IMR-90 (cell line): Measurements from ENCODE around the gene KLC1. TPM values are rescaled to one million over a fixed set of nuclear protein-coding genes. Genes with fewer than 3 reads are reported as not detected.

Source experiments
- ATAC-seq: fragments of 200-7000 bp; cut with Tn5 transposase; 2 replicates; pipeline ENCODE4 v1.9.1; 2020; ENCODE audit warnings: low read depth, mild to moderate bottlenecking, moderate library complexity
- BruUV-seq: library from RNA; stranded (reverse); fragments of 400-500 nt; replicated peaks from 2 replicates; lab custom pipeline; 2021; lab: Mats Ljungman, UMichigan
- CTCF ChIA-PET: fragments of 300-600 bp; formaldehyde crosslinking; extraction: SDS; loops from one replicate; lab custom pipeline; 2021; ENCODE audit warnings: antibody characterized with exemption; lab: Yijun Ruan, JAX
- POLR2A ChIA-PET: fragments of 300-600 bp; sonication (Branson Sonifier 250); formaldehyde crosslinking; loops from one replicate; lab custom pipeline; 2022; ENCODE audit warnings: antibody characterized with exemption; ENCODE audit not compliant: unreplicated experiment; lab: Charles Lee
- DNase-seq: peaks from one replicate; pipeline ENCODE4 v3.0.0; 2013
- H2AFZ ChIP-seq: replicated peaks from 2 replicates; pipeline ENCODE3; 2013; ENCODE audit warnings: low read length, mild to moderate bottlenecking; ENCODE audit not compliant: poor library complexity
- H2AK5ac ChIP-seq: 2 replicates; pipeline ENCODE4 v1.6.1; 2013; ENCODE audit warnings: low read depth, low read length, inconsistent platforms
- H2AK9ac ChIP-seq: replicated peaks from 2 replicates; pipeline ENCODE3; 2013; ENCODE audit warnings: mild to moderate bottlenecking, low read depth, low read length, moderate library complexity; ENCODE audit not compliant: poor library complexity
- H2BK120ac ChIP-seq: 2 replicates; pipeline ENCODE4 v1.6.1; 2013; ENCODE audit warnings: low read depth, low read length, inconsistent platforms
- H2BK15ac ChIP-seq: 3 replicates; pipeline ENCODE4 v1.6.1; 2013; ENCODE audit warnings: low read depth, low read length, inconsistent platforms
- H2BK20ac ChIP-seq: 2 replicates; pipeline ENCODE4 v1.6.1; 2013; ENCODE audit warnings: low read depth, mild to moderate bottlenecking, inconsistent platforms, low read length, moderate library complexity
- H2BK5ac ChIP-seq: 2 replicates; pipeline ENCODE4 v1.6.1; 2013; ENCODE audit warnings: mild to moderate bottlenecking, low read depth, low read length, inconsistent platforms; ENCODE audit not compliant: poor library complexity, severe bottlenecking
- H3K14ac ChIP-seq: replicated peaks from 2 replicates; pipeline ENCODE4 v1.6.1; 2013; ENCODE audit warnings: low read depth, low read length, inconsistent platforms
- H3K18ac ChIP-seq: 2 replicates; pipeline ENCODE4 v1.6.1; 2013; ENCODE audit warnings: low read depth, low read length, control low read depth
- H3K23ac ChIP-seq: 2 replicates; pipeline ENCODE4 v1.6.1; 2013; ENCODE audit warnings: low read depth, low read length, inconsistent platforms
- H3K27ac ChIP-seq: 2 replicates; pipeline ENCODE4 v1.5.1; 2013; ENCODE audit warnings: mild to moderate bottlenecking, control low read depth, low read length; ENCODE audit not compliant: insufficient read depth
- H3K27me3 ChIP-seq: 2 replicates; pipeline ENCODE4 v1.6.1; 2013; ENCODE audit warnings: low read length; ENCODE audit not compliant: control insufficient read depth, insufficient read depth
- H3K36me3 ChIP-seq: 2 replicates; pipeline ENCODE4 v1.6.1; 2013; ENCODE audit warnings: low read length, mixed read lengths; ENCODE audit not compliant: control insufficient read depth, insufficient read depth
- H3K4ac ChIP-seq: 2 replicates; pipeline ENCODE4 v1.6.1; 2013; ENCODE audit warnings: low read depth, low read length, inconsistent platforms
- H3K4me1 ChIP-seq: 2 replicates; pipeline ENCODE4 v1.6.1; 2013; ENCODE audit warnings: low read length, mixed read lengths; ENCODE audit not compliant: control insufficient read depth, insufficient read depth
- H3K4me2 ChIP-seq: 2 replicates; pipeline ENCODE4 v1.6.1; 2013; ENCODE audit warnings: low read depth, mild to moderate bottlenecking, control low read depth, low read length, moderate library complexity
- H3K4me3 ChIP-seq: 2 replicates; pipeline ENCODE4 v1.5.1; 2013; ENCODE audit warnings: low read depth, mild to moderate bottlenecking, control low read depth, low read length, moderate library complexity; ENCODE audit not compliant: insufficient read depth
- H3K56ac ChIP-seq: 2 replicates; pipeline ENCODE4 v1.6.1; 2013; ENCODE audit warnings: low read length, inconsistent platforms; ENCODE audit not compliant: insufficient read depth; ENCODE audit errors: extremely low read depth
- H3K79me1 ChIP-seq, 2 experiments: 2 replicates each; pipeline ENCODE4 v1.6.1; 2013; ENCODE audit warnings: low read length in 2 of 2, inconsistent platforms in 1 of 2, low read depth in 1 of 2
- H3K9ac ChIP-seq: 2 replicates; pipeline ENCODE4 v1.6.1; 2013; ENCODE audit warnings: low read depth, low read length, control low read depth
- H3K9me1 ChIP-seq: 2 replicates; pipeline ENCODE4 v1.6.1; 2013; ENCODE audit warnings: low read length, inconsistent platforms; ENCODE audit not compliant: insufficient read depth
- H3K9me3 ChIP-seq: 2 replicates; pipeline ENCODE4 v1.6.1; 2013; ENCODE audit warnings: low read length; ENCODE audit not compliant: control insufficient read depth, insufficient read depth
- H4K20me1 ChIP-seq: 2 replicates; pipeline ENCODE4 v1.6.1; 2013; ENCODE audit warnings: low read length, inconsistent platforms; ENCODE audit not compliant: insufficient read depth
- H4K5ac ChIP-seq: 2 replicates; pipeline ENCODE4 v1.6.1; 2013; ENCODE audit warnings: mild to moderate bottlenecking, low read depth, low read length, control low read depth
- H4K8ac ChIP-seq, 2 experiments: 2 replicates each; pipeline ENCODE4 v1.6.1; 2013; ENCODE audit warnings: low read depth in 2 of 2, low read length in 2 of 2, control low read depth in 1 of 2, inconsistent platforms in 1 of 2
- H4K91ac ChIP-seq: 2 replicates; pipeline ENCODE4 v1.6.1; 2013; ENCODE audit warnings: low read depth, low read length, inconsistent platforms; ENCODE audit not compliant: insufficient read depth
- BHLHE40 ChIP-seq: fragments of 150-350 bp; IDR thresholded peaks from 2 replicates; pipeline ENCODE4 v1.6.1; 2016; ENCODE audit warnings: mild to moderate bottlenecking, low read depth, low read length
- CEBPB ChIP-seq: IDR thresholded peaks from 2 replicates; pipeline ENCODE4 v1.6.1; 2012; ENCODE audit warnings: low read depth, low read length, improper control_type of control experiment
- CHD1 ChIP-seq: IDR thresholded peaks from 2 replicates; pipeline ENCODE4 v1.6.1; 2012; ENCODE audit warnings: low read depth, low read length, improper control_type of control experiment
- FOS ChIP-seq: fragments of 150-350 bp; IDR thresholded peaks from 2 replicates; pipeline ENCODE4 v1.6.1; 2016; ENCODE audit warnings: low read depth, low read length
- MAFK ChIP-seq: IDR thresholded peaks from 2 replicates; pipeline ENCODE4 v1.6.1; 2012; ENCODE audit warnings: low read depth, low read length, improper control_type of control experiment
- MAZ ChIP-seq: IDR thresholded peaks from 2 replicates; pipeline ENCODE4 v1.6.1; 2012; ENCODE audit warnings: low read depth, mild to moderate bottlenecking, low read length, improper control_type of control experiment, moderate library complexity, borderline replicate concordance
- MXI1 ChIP-seq: IDR thresholded peaks from 2 replicates; pipeline ENCODE4 v1.6.1; 2012; ENCODE audit warnings: low read depth, mild to moderate bottlenecking, low read length, moderate library complexity, borderline replicate concordance
- NFE2L2 ChIP-seq: fragments of 150-350 bp; IDR thresholded peaks from 2 replicates; pipeline ENCODE4 v1.6.1; 2016; ENCODE audit warnings: low read depth, mild to moderate bottlenecking, low read length
- POLR2A ChIP-seq: IDR thresholded peaks from 2 replicates; pipeline ENCODE4 v1.6.1; 2012; ENCODE audit warnings: mild to moderate bottlenecking, low read depth, low read length
- RAD21 ChIP-seq: IDR thresholded peaks from 2 replicates; pipeline ENCODE4 v1.6.1; 2012; ENCODE audit warnings: low read length, improper control_type of control experiment
- RCOR1 ChIP-seq: IDR thresholded peaks from 2 replicates; pipeline ENCODE4 v1.6.1; 2012; ENCODE audit warnings: mild to moderate bottlenecking, low read length, improper control_type of control experiment; ENCODE audit not compliant: insufficient replicate concordance
- RFX5 ChIP-seq: IDR thresholded peaks from 2 replicates; pipeline ENCODE4 v1.8.0; 2012; ENCODE audit warnings: low read depth, mild to moderate bottlenecking, low read length, moderate library complexity
- SMC3 ChIP-seq: fragments of 150-350 bp; IDR thresholded peaks from 2 replicates; pipeline ENCODE4 v1.6.1; 2016; ENCODE audit warnings: low read depth, mild to moderate bottlenecking, antibody characterized with exemption, low read length, moderate library complexity
- WGBS, 2 experiments: methylation state at CpG; one replicate each; pipeline versions ENCODE4 v1.1.5 to v1.1.7; 2013; ENCODE audit warnings: missing lambda C conversion rate in 2 of 2; ENCODE audit not compliant: insufficient read length in 1 of 2; ENCODE audit errors: extremely low coverage in 2 of 2; 5-methylcytosine and 5-hydroxymethylcytosine counted together
- dilution Hi-C: fragments of 300-500 bp; cut with HindIII; formaldehyde crosslinking; loops from one replicate; pipeline ENCODE4 v1.14.3; 2018; ENCODE audit warnings: low sequenced_read_pairs; ENCODE audit not compliant: unreplicated experiment
- in situ Hi-C: fragments of 300-500 bp; cut with MboI; formaldehyde crosslinking; loops from 3 replicates; pipeline ENCODE4 v1.14.3; 2019; ENCODE audit warnings: low sequenced_read_pairs, inconsistent platforms, mixed read lengths
- intact Hi-C: fragments of 100-400 bp; cut with micrococcal nuclease; formaldehyde crosslinking; loops from 2 replicates; pipeline ENCODE4 v1.10.0; 2022
- polyA plus RNA-seq, 3 experiments: library from polyadenylated mRNA; depleted of rRNA; stranded (reverse); fragments of >200 nt; gene quantifications; 2 replicates each; pipeline ENCODE4 v1.2.3, GENCODE V29; 2012; ENCODE audit warnings: low replicate concordance in 1 of 3
- total RNA-seq: library from RNA; depleted of rRNA; stranded (reverse); fragments of >200 nt; gene quantifications from 2 replicates; pipeline ENCODE4 v1.2.3, GENCODE V29; 2012
- TF ChIP-seq, protein P1 (sequence below): fragments of 150-350 bp; IDR thresholded peaks from 2 replicates; pipeline ENCODE4 v1.6.1; 2017; ENCODE audit warnings: mild to moderate bottlenecking, antibody characterized with exemption, low read length, low read depth
- TF ChIP-seq, protein P2 (sequence below): conservative IDR thresholded peaks from 2 replicates; pipeline ENCODE4 v1.5.1; 2012; ENCODE audit warnings: mild to moderate bottlenecking, low read depth, low read length, improper control_type of control experiment

The KLC1 gene
- total and polyA plus RNA-seq, 2 of the 4 experiments (the other 2 are of a cell fraction) = 101 to 157 TPM

DNA sequence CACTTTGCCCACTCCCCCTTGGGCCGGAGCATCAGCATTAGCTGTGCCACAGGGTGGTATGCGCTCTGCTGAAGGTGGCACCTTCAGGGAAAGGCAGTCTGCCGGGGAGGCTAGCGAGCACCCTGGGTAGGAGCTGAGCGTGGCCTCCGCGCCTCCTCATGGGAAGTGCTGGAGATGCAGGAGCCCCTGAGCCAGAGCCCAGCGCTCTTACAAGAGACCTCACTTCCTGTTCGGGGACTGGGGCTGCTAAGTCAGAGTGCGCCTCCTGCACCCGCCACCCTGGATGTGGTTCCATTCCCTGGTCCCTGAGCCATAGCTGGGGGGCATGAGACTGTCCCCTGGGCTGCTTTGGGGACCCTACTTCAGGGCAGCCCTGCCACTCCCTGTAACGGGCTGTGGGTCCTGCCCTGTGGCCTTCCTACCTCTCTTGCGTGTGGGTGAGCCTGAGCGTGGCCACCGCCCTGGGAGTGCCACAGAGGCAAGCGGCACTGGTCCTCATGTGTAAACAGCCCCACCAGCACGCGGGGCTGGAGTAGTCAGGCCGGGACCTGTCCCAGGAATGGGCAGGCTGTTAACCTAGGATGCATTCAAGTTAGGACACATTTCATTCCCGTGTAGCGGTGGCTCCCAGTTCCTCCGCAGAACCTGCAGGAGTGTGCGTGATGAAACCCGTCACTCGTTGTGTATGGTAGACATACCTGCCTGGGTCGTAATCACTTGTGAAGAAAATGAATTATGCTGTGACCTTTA, 46.9 kb upstream of the KLC1 start:
- no peak overlapping the region for H2BK20ac ChIP-seq
- no peak overlapping the region for H3K4me2 ChIP-seq
- no peak overlapping the region for H2BK15ac ChIP-seq
- ATAC-seq (no peak), DNase-seq (no peak)
- H2AK5ac ChIP-seq = no peak overlapping the region
- H2BK120ac ChIP-seq = no peak overlapping the region
- H4K8ac ChIP-seq = no peak overlapping the region
- peaks cover 9% of the 10 kb centered on the region for H3K4me1 ChIP-seq
- H3K27me3 ChIP-seq = no peaks in the 10 kb centered on the region
- no peak overlapping the region for H2AK9ac ChIP-seq
- no peak overlapping the region for H3K27ac ChIP-seq
- no peak overlapping the region for H3K4ac ChIP-seq
- H3K9ac ChIP-seq = no peak overlapping the region
- no TSS peak for BruUV-seq
- H3K4me3 ChIP-seq = no peak overlapping the region
- H3K9me1 ChIP-seq = peaks cover 13% of the 10 kb centered on the region; the same call in 1 of the 2 replicates
- H2BK5ac ChIP-seq = no peak overlapping the region
- no peak overlapping the region for H3K18ac ChIP-seq
- ChIA-PET POLR2A (interaction anchor here (0.6 kb wide), 1 partner anchor 130 kb away, joined by 3 read pairs; no protein-coding TSS in a partner anchor), CTCF (no interaction called here)
- 98% methylated on average over 6 of the region's 26 CpGs; no CpG with 5 or more reads in 1 of the 2 experiments for WGBS, 2 experiments
- H4K20me1 ChIP-seq = peaks cover 16% of the 10 kb centered on the region
- H3K36me3 ChIP-seq = peaks cover 24% of the 10 kb centered on the region
- H2AFZ ChIP-seq = no peak overlapping the region
- H3K23ac ChIP-seq = no peak overlapping the region
- in situ Hi-C loops (no loop called here), dilution Hi-C loops (no loop called here), intact Hi-C loops (no loop called here)
- no peak overlapping the region for H3K56ac ChIP-seq
- no peak overlapping the region for H3K14ac ChIP-seq
- peaks cover 23 to 46% of the 10 kb centered on the region in 2 experiments for H3K79me1 ChIP-seq
- no peaks in the 10 kb centered on the region for H3K9me3 ChIP-seq
- no peak overlapping the region for H4K5ac ChIP-seq
- H4K91ac ChIP-seq = no peak overlapping the region
- TF ChIP-seq, protein P1, sequence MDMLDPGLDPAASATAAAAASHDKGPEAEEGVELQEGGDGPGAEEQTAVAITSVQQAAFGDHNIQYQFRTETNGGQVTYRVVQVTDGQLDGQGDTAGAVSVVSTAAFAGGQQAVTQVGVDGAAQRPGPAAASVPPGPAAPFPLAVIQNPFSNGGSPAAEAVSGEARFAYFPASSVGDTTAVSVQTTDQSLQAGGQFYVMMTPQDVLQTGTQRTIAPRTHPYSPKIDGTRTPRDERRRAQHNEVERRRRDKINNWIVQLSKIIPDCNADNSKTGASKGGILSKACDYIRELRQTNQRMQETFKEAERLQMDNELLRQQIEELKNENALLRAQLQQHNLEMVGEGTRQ = no peak
- TF ChIP-seq NFE2L2 = no peak
- no peak for TF ChIP-seq BHLHE40
- no peak for TF ChIP-seq CHD1
- TF ChIP-seq MAZ = no peak
- no peak for TF ChIP-seq MAFK
- no peak for TF ChIP-seq POLR2A
- no peak for TF ChIP-seq SMC3
- no peak for TF ChIP-seq CEBPB
- no peak for TF ChIP-seq RCOR1
- TF ChIP-seq FOS = no peak
- TF ChIP-seq RFX5 = no peak
- no peak for TF ChIP-seq MXI1
- TF ChIP-seq, protein P2, sequence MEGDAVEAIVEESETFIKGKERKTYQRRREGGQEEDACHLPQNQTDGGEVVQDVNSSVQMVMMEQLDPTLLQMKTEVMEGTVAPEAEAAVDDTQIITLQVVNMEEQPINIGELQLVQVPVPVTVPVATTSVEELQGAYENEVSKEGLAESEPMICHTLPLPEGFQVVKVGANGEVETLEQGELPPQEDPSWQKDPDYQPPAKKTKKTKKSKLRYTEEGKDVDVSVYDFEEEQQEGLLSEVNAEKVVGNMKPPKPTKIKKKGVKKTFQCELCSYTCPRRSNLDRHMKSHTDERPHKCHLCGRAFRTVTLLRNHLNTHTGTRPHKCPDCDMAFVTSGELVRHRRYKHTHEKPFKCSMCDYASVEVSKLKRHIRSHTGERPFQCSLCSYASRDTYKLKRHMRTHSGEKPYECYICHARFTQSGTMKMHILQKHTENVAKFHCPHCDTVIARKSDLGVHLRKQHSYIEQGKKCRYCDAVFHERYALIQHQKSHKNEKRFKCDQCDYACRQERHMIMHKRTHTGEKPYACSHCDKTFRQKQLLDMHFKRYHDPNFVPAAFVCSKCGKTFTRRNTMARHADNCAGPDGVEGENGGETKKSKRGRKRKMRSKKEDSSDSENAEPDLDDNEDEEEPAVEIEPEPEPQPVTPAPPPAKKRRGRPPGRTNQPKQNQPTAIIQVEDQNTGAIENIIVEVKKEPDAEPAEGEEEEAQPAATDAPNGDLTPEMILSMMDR = no peak
- TF ChIP-seq RAD21 = no peak
